Upper lobe of right lung (tissue), 1 donor: Measurements from ENCODE around the gene SLC35A5. TPM values are rescaled to one million over a fixed set of nuclear protein-coding genes. Genes with fewer than 3 reads are reported as not detected.

ENCODE experiments used
- ATAC-seq: fragments of 200-7000 bp; cut with Tn5 transposase; one replicate; pipeline ENCODE4 v1.9.1; 2020; ENCODE audit warnings: mild to moderate bottlenecking, moderate library complexity
- DNase-seq: peaks from one replicate; pipeline ENCODE4 v3.0.0-alpha.2; 2020
- H3K27ac ChIP-seq: fragments of 200-600 bp; one replicate; pipeline ENCODE4 v1.8.0; 2022
- H3K27me3 ChIP-seq: fragments of 200-600 bp; one replicate; pipeline ENCODE4 v1.8.0; 2022; ENCODE audit warnings: mild to moderate bottlenecking
- H3K36me3 ChIP-seq: fragments of 200-600 bp; one replicate; pipeline ENCODE4 v1.8.0; 2022
- H3K4me1 ChIP-seq: fragments of 200-600 bp; one replicate; pipeline ENCODE4 v1.8.0; 2022
- H3K4me3 ChIP-seq: fragments of 200-600 bp; one replicate; pipeline ENCODE4 v1.8.0; 2022; ENCODE audit warnings: mild to moderate bottlenecking
- H3K9me3 ChIP-seq: fragments of 200-600 bp; one replicate; pipeline ENCODE4 v1.8.0; 2022
- intact Hi-C: fragments of 100-400 bp; cut with DNase I; formaldehyde crosslinking; loops from one replicate; pipeline ENCODE4 v1.11.0; 2022
- total RNA-seq: library from RNA; stranded (reverse); fragmentation: NEBNext Ultra II Directional; extraction: Animal tissue kit (Norgen Biotek cat#: 25700); gene quantifications from one replicate; pipeline ENCODE4 v1.2.1, GENCODE V29; 2021
- TF ChIP-seq, protein P1 (sequence below): fragments of 200-600 bp; IDR thresholded peaks from one replicate; pipeline ENCODE4 v1.8.0; 2022; ENCODE audit warnings: antibody characterized with exemption
- donor health status: DM: no; HTN: yes; CAD: no; lungs with severe emphysema.

The SLC35A5 gene
- total RNA-seq, 1 donor from 2014 or later: 40.5 TPM

DNA sequence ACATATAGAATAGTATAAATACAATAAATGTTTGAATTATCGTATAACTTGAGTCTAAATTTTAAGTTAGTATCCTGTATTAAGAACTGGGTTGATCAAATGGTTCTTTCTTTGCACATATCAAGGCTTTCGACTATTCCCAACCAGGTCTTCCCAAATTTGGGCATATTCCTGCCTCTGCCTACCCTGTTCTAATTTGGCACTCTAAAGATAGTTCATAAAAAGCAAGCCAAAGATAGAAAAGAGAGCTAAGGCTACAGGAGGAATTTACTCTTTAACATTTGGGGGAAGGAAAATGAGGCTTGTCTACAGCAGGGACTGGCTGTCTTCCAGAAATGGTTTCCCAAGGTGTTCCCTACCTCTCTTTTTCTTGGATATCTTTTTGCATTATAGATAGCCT, 36.1 kb downstream of the SLC35A5 start:
- H3K4me1 ChIP-seq: no peaks in the 10 kb centered on the region
- intact Hi-C loops: no loop called here
- no peak overlapping the region for H3K4me3 ChIP-seq
- ATAC-seq (no peak), DNase-seq (no peak)
- H3K9me3 ChIP-seq: no peaks in the 10 kb centered on the region
- no peak overlapping the region for H3K27ac ChIP-seq
- H3K36me3 ChIP-seq: peaks cover 4% of the 10 kb centered on the region
- TF ChIP-seq, protein P1, sequence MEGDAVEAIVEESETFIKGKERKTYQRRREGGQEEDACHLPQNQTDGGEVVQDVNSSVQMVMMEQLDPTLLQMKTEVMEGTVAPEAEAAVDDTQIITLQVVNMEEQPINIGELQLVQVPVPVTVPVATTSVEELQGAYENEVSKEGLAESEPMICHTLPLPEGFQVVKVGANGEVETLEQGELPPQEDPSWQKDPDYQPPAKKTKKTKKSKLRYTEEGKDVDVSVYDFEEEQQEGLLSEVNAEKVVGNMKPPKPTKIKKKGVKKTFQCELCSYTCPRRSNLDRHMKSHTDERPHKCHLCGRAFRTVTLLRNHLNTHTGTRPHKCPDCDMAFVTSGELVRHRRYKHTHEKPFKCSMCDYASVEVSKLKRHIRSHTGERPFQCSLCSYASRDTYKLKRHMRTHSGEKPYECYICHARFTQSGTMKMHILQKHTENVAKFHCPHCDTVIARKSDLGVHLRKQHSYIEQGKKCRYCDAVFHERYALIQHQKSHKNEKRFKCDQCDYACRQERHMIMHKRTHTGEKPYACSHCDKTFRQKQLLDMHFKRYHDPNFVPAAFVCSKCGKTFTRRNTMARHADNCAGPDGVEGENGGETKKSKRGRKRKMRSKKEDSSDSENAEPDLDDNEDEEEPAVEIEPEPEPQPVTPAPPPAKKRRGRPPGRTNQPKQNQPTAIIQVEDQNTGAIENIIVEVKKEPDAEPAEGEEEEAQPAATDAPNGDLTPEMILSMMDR: no peak
- H3K27me3 ChIP-seq: no peaks in the 10 kb centered on the region

- Histone ChIP-seq H3K9me3 (no peaks in the 10 kb centered on the region), H3K27ac (no peak overlapping the region), H3K4me1 (no peaks in the 10 kb centered on the region), H3K4me3 (no peak overlapping the region), H3K36me3 (peaks cover 4% of the 10 kb centered on the region), H3K27me3 (no peaks in the 10 kb centered on the region)
- DNase-seq (no peak), ATAC-seq (no peak)
- TF ChIP-seq, protein P1: no peak
- intact Hi-C loops: no loop called here
Observed at GRCh38 chr3:112598731-112599130, 36.9 kb downstream of the SLC35A5 start.

GRCh38 chr3:112602217-112602838, 40.5 kb downstream of the SLC35A5 start:
- H3K27ac ChIP-seq: no peak overlapping the region
- H3K4me1 ChIP-seq: no peaks in the 10 kb centered on the region
- H3K4me3 ChIP-seq: no peak overlapping the region
- DNase-seq: no peak
- no peaks in the 10 kb centered on the region for H3K9me3 ChIP-seq
- no peaks in the 10 kb centered on the region for H3K27me3 ChIP-seq
- intact Hi-C loops: no loop called here
- ATAC-seq: no peak
- no peaks in the 10 kb centered on the region for H3K36me3 ChIP-seq
- TF ChIP-seq, protein P1: no peak

DNA sequence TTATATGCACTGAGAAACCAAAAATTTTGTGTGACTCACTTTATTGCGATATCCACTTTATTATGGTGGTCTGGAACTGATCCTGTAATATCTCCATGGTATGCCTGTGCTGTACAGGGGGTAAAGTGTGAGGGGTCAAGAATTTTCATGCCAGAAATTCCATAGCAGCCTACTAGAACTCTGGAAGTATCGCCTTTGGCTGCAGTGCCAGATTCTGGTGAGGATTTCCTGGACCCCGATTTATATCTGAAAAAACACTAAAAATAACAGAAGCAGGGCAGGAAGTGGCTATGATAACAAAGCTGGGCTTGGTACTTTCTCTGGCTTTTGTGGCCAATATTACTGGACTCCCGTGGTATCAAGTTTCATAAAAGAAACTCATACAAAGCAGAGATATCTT, 42.7 kb downstream of the SLC35A5 start:
- Histone ChIP-seq H3K36me3 (no peaks in the 10 kb centered on the region), H3K9me3 (no peaks in the 10 kb centered on the region), H3K27ac (no peak overlapping the region), H3K4me1 (no peaks in the 10 kb centered on the region), H3K4me3 (no peak overlapping the region), H3K27me3 (no peaks in the 10 kb centered on the region)
- ATAC-seq (no peak), DNase-seq (no peak)
- intact Hi-C loops: no loop called here
- TF ChIP-seq, protein P1: no peak

- no peak overlapping the region for H3K27ac ChIP-seq
- DNase-seq: no peak
- ATAC-seq: no peak
- H3K4me1 ChIP-seq: no peaks in the 10 kb centered on the region
- H3K36me3 ChIP-seq: no peaks in the 10 kb centered on the region
- H3K27me3 ChIP-seq: no peaks in the 10 kb centered on the region
- TF ChIP-seq, protein P1: no peak
- no peak overlapping the region for H3K4me3 ChIP-seq
- intact Hi-C loops: no loop called here
- H3K9me3 ChIP-seq: no peaks in the 10 kb centered on the region
Observed at GRCh38 chr3:112605285-112605684, 43.4 kb downstream of the SLC35A5 start.

DNA sequence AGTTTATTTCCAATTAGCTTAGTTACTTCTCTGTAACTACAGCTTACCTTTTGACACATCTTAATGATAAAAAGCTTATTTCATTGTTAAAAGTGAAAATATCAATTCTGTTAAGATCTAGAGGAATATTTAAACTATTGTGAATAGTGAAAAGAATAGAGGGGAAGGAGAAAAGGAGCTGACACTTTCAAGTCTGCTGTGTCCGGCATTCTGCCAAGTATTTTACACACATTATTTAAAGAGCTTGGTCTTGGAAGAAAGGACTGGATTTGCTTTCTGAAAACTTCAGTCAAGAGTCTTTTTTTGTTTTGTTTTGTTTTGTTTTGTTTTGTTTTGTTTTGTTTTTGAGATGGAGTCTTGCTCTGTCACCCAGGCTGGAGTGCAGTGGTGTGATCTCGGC, 44.3 kb downstream of the SLC35A5 start:
- H3K36me3 ChIP-seq: no peaks in the 10 kb centered on the region
- H3K9me3 ChIP-seq: no peaks in the 10 kb centered on the region
- H3K27me3 ChIP-seq: no peaks in the 10 kb centered on the region
- H3K4me1 ChIP-seq: no peaks in the 10 kb centered on the region
- no peak overlapping the region for H3K27ac ChIP-seq
- intact Hi-C loops: no loop called here
- ATAC-seq: no peak
- DNase-seq: no peak
- TF ChIP-seq, protein P1: no peak
- no peak overlapping the region for H3K4me3 ChIP-seq
